ENCODE results near the gene AQR. TPM values are rescaled to one million over a fixed set of nuclear protein-coding genes. Genes with fewer than 3 reads are reported as not detected.

Gene AQR
- total and polyA plus RNA-seq, 2 of the 4 experiments (the other 2 are of a cell fraction) = 17.9 to 29.6 TPM

DNA sequence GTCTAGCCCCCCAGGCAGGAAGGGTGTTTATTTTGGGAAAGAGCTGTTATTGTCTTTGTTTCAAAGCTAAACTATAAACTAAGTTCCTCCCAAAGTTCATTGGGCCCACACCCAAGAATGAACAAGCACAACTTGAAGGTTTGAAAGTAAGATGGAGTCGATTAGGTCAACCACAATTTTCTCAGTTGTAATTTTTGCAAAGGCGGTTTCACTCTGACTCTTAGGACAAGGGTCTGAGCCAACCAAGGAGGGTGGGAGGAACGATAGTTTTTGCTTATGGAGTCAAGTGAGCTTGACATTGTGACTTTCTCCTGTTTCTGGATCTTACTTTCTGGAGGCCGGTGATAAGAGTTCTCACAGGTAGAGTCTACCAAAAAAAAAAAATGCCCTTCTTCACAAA is 24.3 kb upstream of the AQR start:
- H2BK5ac ChIP-seq (ENCODE audit: low read depth, low read length, poor library complexity, severe bottlenecking) = no peak overlapping the region
- H3K4ac ChIP-seq (ENCODE audit: low read depth, low read length) = no peak overlapping the region
- no peak overlapping the region for H2AFZ ChIP-seq (replicated peaks; ENCODE audit: low read length, poor library complexity)
- ATAC-seq (ENCODE audit: low read depth) = no peak
- no peaks in the 10 kb centered on the region; the same call in none of the 2 replicates for H3K27me3 ChIP-seq (ENCODE audit: control insufficient read depth, insufficient read depth, low read length)
- H4K91ac ChIP-seq (ENCODE audit: insufficient read depth, low read depth, low read length) = no peak overlapping the region
- H4K5ac ChIP-seq (ENCODE audit: low read depth, low read length) = no peak overlapping the region
- no peaks in the 10 kb centered on the region for H3K9me3 ChIP-seq (ENCODE audit: control insufficient read depth, insufficient read depth, low read length)
- no TSS peak for BruUV-seq (replicated peaks)
- intact Hi-C loops (cut with micrococcal nuclease) (no loop called here), dilution Hi-C loops (cut with HindIII; ENCODE audit: low sequenced_read_pairs, unreplicated experiment) (no loop called here), in situ Hi-C loops (cut with MboI; ENCODE audit: low sequenced_read_pairs) (no loop called here)
- H3K23ac ChIP-seq (ENCODE audit: low read depth, low read length) = no peak overlapping the region
- WGBS, 2 experiments (ENCODE audit: extremely low coverage in 2 of 2, insufficient read length in 1 of 2) = no CpG with 5 or more reads among the region's 4 CpGs
- H3K14ac ChIP-seq (replicated peaks; ENCODE audit: low read depth, low read length) = no peak overlapping the region
- ChIA-PET CTCF (interaction anchor here (0.5 to 1.5 kb wide), 3 partner anchors 8 to 25 kb away, joined by 3 to 4 read pairs (median 3); no protein-coding TSS in a partner anchor), POLR2A (ENCODE audit: unreplicated experiment) (no interaction called here)
- H2BK15ac ChIP-seq (ENCODE audit: low read depth, low read length) = no peak overlapping the region
- H2AK5ac ChIP-seq (ENCODE audit: low read depth, low read length) = no peak overlapping the region
- no peaks in the 10 kb centered on the region for H3K4me1 ChIP-seq (ENCODE audit: control insufficient read depth, insufficient read depth, low read length)
- H3K9ac ChIP-seq (ENCODE audit: low read depth, low read length) = no peak overlapping the region
- H4K8ac ChIP-seq (ENCODE audit: low read depth in 2 of 2, low read length in 2 of 2) = no peak overlapping the region
- no peak overlapping the region for H3K18ac ChIP-seq (ENCODE audit: low read depth, low read length)
- no peak overlapping the region for H3K27ac ChIP-seq (ENCODE audit: insufficient read depth, low read length)
- TF ChIP-seq POLR2A (IDR thresholded peaks at IDR 0.05; ENCODE audit: low read depth, low read length) = no peak
- TF ChIP-seq, protein P1, sequence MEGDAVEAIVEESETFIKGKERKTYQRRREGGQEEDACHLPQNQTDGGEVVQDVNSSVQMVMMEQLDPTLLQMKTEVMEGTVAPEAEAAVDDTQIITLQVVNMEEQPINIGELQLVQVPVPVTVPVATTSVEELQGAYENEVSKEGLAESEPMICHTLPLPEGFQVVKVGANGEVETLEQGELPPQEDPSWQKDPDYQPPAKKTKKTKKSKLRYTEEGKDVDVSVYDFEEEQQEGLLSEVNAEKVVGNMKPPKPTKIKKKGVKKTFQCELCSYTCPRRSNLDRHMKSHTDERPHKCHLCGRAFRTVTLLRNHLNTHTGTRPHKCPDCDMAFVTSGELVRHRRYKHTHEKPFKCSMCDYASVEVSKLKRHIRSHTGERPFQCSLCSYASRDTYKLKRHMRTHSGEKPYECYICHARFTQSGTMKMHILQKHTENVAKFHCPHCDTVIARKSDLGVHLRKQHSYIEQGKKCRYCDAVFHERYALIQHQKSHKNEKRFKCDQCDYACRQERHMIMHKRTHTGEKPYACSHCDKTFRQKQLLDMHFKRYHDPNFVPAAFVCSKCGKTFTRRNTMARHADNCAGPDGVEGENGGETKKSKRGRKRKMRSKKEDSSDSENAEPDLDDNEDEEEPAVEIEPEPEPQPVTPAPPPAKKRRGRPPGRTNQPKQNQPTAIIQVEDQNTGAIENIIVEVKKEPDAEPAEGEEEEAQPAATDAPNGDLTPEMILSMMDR (conservative IDR thresholded peaks at IDR 0.05; ENCODE audit: low read depth, low read length) = no peak
- TF ChIP-seq BHLHE40 (IDR thresholded peaks at IDR 0.05; ENCODE audit: low read depth, low read length) = no peak
- TF ChIP-seq, protein P2, sequence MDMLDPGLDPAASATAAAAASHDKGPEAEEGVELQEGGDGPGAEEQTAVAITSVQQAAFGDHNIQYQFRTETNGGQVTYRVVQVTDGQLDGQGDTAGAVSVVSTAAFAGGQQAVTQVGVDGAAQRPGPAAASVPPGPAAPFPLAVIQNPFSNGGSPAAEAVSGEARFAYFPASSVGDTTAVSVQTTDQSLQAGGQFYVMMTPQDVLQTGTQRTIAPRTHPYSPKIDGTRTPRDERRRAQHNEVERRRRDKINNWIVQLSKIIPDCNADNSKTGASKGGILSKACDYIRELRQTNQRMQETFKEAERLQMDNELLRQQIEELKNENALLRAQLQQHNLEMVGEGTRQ (IDR thresholded peaks at IDR 0.05; ENCODE audit: low read depth, low read length) = no peak
- TF ChIP-seq, protein P3, sequence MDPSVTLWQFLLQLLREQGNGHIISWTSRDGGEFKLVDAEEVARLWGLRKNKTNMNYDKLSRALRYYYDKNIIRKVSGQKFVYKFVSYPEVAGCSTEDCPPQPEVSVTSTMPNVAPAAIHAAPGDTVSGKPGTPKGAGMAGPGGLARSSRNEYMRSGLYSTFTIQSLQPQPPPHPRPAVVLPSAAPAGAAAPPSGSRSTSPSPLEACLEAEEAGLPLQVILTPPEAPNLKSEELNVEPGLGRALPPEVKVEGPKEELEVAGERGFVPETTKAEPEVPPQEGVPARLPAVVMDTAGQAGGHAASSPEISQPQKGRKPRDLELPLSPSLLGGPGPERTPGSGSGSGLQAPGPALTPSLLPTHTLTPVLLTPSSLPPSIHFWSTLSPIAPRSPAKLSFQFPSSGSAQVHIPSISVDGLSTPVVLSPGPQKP (IDR thresholded peaks at IDR 0.05; ENCODE audit: borderline replicate concordance, low read depth, low read length) = no peak
- TF ChIP-seq RAD21 (IDR thresholded peaks at IDR 0.05; ENCODE audit: low read length) = no peak
- no peak for TF ChIP-seq CEBPB (IDR thresholded peaks at IDR 0.05; ENCODE audit: low read depth, low read length)
- TF ChIP-seq FOS (IDR thresholded peaks at IDR 0.05; ENCODE audit: low read depth, low read length) = no peak
- no peak for TF ChIP-seq MXI1 (IDR thresholded peaks at IDR 0.05; ENCODE audit: borderline replicate concordance, low read depth, low read length)
- no peak overlapping the region for H3K4me3 ChIP-seq (ENCODE audit: insufficient read depth, low read depth, low read length)
- H3K36me3 ChIP-seq (ENCODE audit: control insufficient read depth, insufficient read depth, low read length) = no peaks in the 10 kb centered on the region
- H3K9me1 ChIP-seq (ENCODE audit: insufficient read depth, low read length) = no peaks in the 10 kb centered on the region
- H2BK120ac ChIP-seq (ENCODE audit: low read depth, low read length) = no peak overlapping the region
- no peaks in the 10 kb centered on the region for H4K20me1 ChIP-seq (ENCODE audit: insufficient read depth, low read length)
- H2BK20ac ChIP-seq (ENCODE audit: low read depth, low read length) = no peak overlapping the region
- no peak for DNase-seq
- H3K4me2 ChIP-seq (ENCODE audit: low read depth, low read length) = no peak overlapping the region
- no peak overlapping the region for H3K56ac ChIP-seq (ENCODE audit: extremely low read depth, insufficient read depth, low read length)
- H3K79me1 ChIP-seq (ENCODE audit: low read depth in 1 of 2, low read length in 2 of 2) = no peaks in the 10 kb centered on the region
- no peak overlapping the region for H2AK9ac ChIP-seq (replicated peaks; ENCODE audit: low read depth, low read length, poor library complexity)

Measured in IMR-90 (cell line).